ENCODE measurements around the gene ITPKC.

ITPKC gene

GRCh38 chr19:40778706-40779284 is 61.9 kb downstream of the ITPKC start:
- Histone ChIP-seq H3K4me3 (ENCODE audit: low read length, poor library complexity, severe bottlenecking) (peak overlapping the region; percentile 81), H3K9ac (ENCODE audit: low read depth, low read length, poor library complexity, severe bottlenecking) (peak overlapping the region; percentile 92), H3K27me3 (ENCODE audit: insufficient read depth, low read length, poor library complexity, severe bottlenecking) (no peaks in the 10 kb centered on the region), H3K79me2 (ENCODE audit: insufficient read depth, low read length) (no peaks in the 10 kb centered on the region; the same call in 1 of the 2 replicates), H2AFZ (ENCODE audit: low read length) (peak overlapping the region; percentile 67), H4K20me1 (ENCODE audit: insufficient read depth, low read length, poor library complexity, severe bottlenecking) (no peaks in the 10 kb centered on the region), H3K9me2 (replicated peaks; ENCODE audit: low read depth, low read length) (no peaks in the 10 kb centered on the region), H3K36me3 (ENCODE audit: insufficient read depth, low read length) (no peaks in the 10 kb centered on the region), H3K4me2 (ENCODE audit: low read depth, low read length, poor library complexity, severe bottlenecking) (peak overlapping the region; percentile 90), H3K4me1 (ENCODE audit: insufficient read depth, low read length, poor library complexity, severe bottlenecking) (peaks cover 25% of the 10 kb centered on the region), H3K9me3 (ENCODE audit: insufficient read depth, low read depth, low read length) (no peaks in the 10 kb centered on the region), H3F3A (ENCODE audit: low read depth) (peaks cover 9% of the 10 kb centered on the region)
- TF ChIP-seq CTCF (conservative IDR thresholded peaks at IDR 0.05; ENCODE audit: low read length), result no peak
- TF ChIP-seq EZH2phosphoT487 (IDR thresholded peaks at IDR 0.05; ENCODE audit: borderline replicate concordance), result no peak

GRCh38 chr19:40780582-40780981 is 63.7 kb downstream of the ITPKC start:
- no peak for TF ChIP-seq CTCF (conservative IDR thresholded peaks at IDR 0.05; ENCODE audit: low read length)
- TF ChIP-seq EZH2phosphoT487 (IDR thresholded peaks at IDR 0.05; ENCODE audit: borderline replicate concordance), result no peak
- Histone ChIP-seq H3K4me2 (ENCODE audit: low read depth, low read length, poor library complexity, severe bottlenecking) (no peak overlapping the region), H3K79me2 (ENCODE audit: insufficient read depth, low read length) (no peaks in the 10 kb centered on the region; the same call in 1 of the 2 replicates), H3K4me3 (ENCODE audit: low read length, poor library complexity, severe bottlenecking) (no peak overlapping the region), H3K9ac (ENCODE audit: low read depth, low read length, poor library complexity, severe bottlenecking) (no peak overlapping the region), H3K4me1 (ENCODE audit: insufficient read depth, low read length, poor library complexity, severe bottlenecking) (peaks cover 18% of the 10 kb centered on the region), H3K27me3 (ENCODE audit: insufficient read depth, low read length, poor library complexity, severe bottlenecking) (no peaks in the 10 kb centered on the region), H3K9me3 (ENCODE audit: insufficient read depth, low read depth, low read length) (no peaks in the 10 kb centered on the region), H4K20me1 (ENCODE audit: insufficient read depth, low read length, poor library complexity, severe bottlenecking) (no peaks in the 10 kb centered on the region), H3K36me3 (ENCODE audit: insufficient read depth, low read length) (no peaks in the 10 kb centered on the region), H2AFZ (ENCODE audit: low read length) (no peak overlapping the region), H3F3A (ENCODE audit: low read depth) (peaks cover 9% of the 10 kb centered on the region), H3K9me2 (replicated peaks; ENCODE audit: low read depth, low read length) (no peaks in the 10 kb centered on the region)

DNA sequence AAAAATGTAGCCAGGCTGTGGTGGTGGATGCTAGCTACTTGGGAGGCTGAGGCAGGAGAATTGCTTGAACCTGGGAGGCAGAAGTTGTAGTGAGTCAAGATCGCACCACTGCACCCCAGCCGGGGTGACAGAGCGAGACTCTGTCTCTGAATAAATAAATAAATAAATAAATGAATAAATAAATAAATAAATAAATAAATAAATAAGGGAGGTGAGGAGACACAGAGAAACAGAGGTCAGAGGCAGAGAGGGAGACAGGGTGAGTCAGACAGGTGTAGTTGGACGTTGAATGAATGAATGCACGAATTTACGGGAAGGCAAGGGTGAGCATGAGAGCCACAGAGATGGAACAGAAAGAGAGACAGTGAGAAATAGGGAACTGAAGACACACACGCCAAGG is 64.2 kb downstream of the ITPKC start:
- Histone ChIP-seq H3K4me3 (ENCODE audit: low read length, poor library complexity, severe bottlenecking) (no peak overlapping the region), H3K4me1 (ENCODE audit: insufficient read depth, low read length, poor library complexity, severe bottlenecking) (peaks cover 17% of the 10 kb centered on the region), H3K9ac (ENCODE audit: low read depth, low read length, poor library complexity, severe bottlenecking) (no peak overlapping the region), H3F3A (ENCODE audit: low read depth) (peaks cover 9% of the 10 kb centered on the region), H3K27me3 (ENCODE audit: insufficient read depth, low read length, poor library complexity, severe bottlenecking) (no peaks in the 10 kb centered on the region), H3K4me2 (ENCODE audit: low read depth, low read length, poor library complexity, severe bottlenecking) (no peak overlapping the region), H3K9me3 (ENCODE audit: insufficient read depth, low read depth, low read length) (no peaks in the 10 kb centered on the region), H2AFZ (ENCODE audit: low read length) (no peak overlapping the region), H3K36me3 (ENCODE audit: insufficient read depth, low read length) (no peaks in the 10 kb centered on the region), H3K9me2 (replicated peaks; ENCODE audit: low read depth, low read length) (no peaks in the 10 kb centered on the region), H4K20me1 (ENCODE audit: insufficient read depth, low read length, poor library complexity, severe bottlenecking) (no peaks in the 10 kb centered on the region), H3K79me2 (ENCODE audit: insufficient read depth, low read length) (no peaks in the 10 kb centered on the region; the same call in 1 of the 2 replicates)
- TF ChIP-seq EZH2phosphoT487 (IDR thresholded peaks at IDR 0.05; ENCODE audit: borderline replicate concordance) (no peak), CTCF (conservative IDR thresholded peaks at IDR 0.05; ENCODE audit: low read length) (no peak)
